MM.1S (cell line): ENCODE measurements around the gene LAMA3.

Source experiments
- CTCF ChIP-seq: fragments of 300-600 bp; sonication (generic); IDR thresholded peaks from 2 replicates; pipeline ENCODE4 v1.5.1; 2016; ENCODE audit warnings: antibody characterized with exemption, low read length, mixed read lengths
- EZH2 ChIP-seq: fragments of 300-600 bp; sonication (generic); optimal IDR thresholded peaks from 2 replicates; pipeline ENCODE3; 2017; ENCODE audit warnings: low read depth, mild to moderate bottlenecking, antibody characterized with exemption, low read length, mixed read lengths
- EZH2phosphoT487 ChIP-seq: fragments of 300-600 bp; sonication (generic); IDR thresholded peaks from 2 replicates; pipeline ENCODE4 v1.6.1; 2018; ENCODE audit warnings: antibody characterized with exemption, low read length

- no peak for TF ChIP-seq CTCF
- no peak for TF ChIP-seq EZH2
- no peak for TF ChIP-seq EZH2phosphoT487
These were observed 167.4 kb downstream of the LAMA3 start for GRCh38 chr18:23856466-23857163.
